ENCODE measurements around the gene PCBP3.
"Not testable (repeated sequence)": the region's sequence is repeated elsewhere in the genome, so short reads cannot be mapped to it uniquely, and the experiment has no call there.

PCBP3 gene

DNA sequence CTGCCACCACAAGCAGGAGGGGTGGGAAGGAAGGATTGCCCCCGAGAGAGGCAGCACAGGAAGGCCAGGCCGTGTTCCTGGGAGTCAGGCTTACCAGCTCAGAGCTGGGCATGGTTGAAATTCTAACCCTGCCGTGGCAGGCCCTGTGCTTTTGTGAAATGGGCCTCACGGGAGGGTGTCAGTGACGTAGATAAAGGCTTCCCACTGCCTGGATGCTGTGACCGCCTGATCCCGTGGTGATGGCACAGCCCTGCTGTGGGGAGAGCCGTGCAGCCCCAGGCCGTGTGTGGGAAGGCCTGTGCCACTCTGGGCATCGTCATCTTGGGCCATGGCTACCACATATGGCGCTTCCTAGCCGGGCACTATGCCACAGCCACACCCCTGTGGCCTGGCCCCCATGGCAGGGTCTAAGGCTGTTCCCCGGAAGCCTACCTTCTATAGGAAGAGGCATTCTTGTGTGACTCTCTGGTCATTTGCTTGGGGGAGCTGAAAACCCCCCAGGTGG, 161.3 kb downstream of the PCBP3 start:
- DNase-seq (ENCODE audit: low read depth in 1 of 2, low spot score in 1 of 2), result no peak
- Histone ChIP-seq H3K4me3 (replicated peaks; ENCODE audit: insufficient read depth, low read length) (no peak overlapping the region), H3K27ac (replicated peaks) (no peak overlapping the region), H3K27me3 (ENCODE audit: insufficient read depth, poor library complexity, severe bottlenecking) (no peaks in the 10 kb centered on the region)
- TF ChIP-seq GABPA (IDR thresholded peaks at IDR 0.05; ENCODE audit: low read depth) (no peak), SPI1 (IDR thresholded peaks at IDR 0.05; ENCODE audit: borderline replicate concordance, low read depth) (no peak), POLR2AphosphoS5 (IDR thresholded peaks at IDR 0.05; ENCODE audit: low read depth) (no peak)
- TF ChIP-seq, protein P1, sequence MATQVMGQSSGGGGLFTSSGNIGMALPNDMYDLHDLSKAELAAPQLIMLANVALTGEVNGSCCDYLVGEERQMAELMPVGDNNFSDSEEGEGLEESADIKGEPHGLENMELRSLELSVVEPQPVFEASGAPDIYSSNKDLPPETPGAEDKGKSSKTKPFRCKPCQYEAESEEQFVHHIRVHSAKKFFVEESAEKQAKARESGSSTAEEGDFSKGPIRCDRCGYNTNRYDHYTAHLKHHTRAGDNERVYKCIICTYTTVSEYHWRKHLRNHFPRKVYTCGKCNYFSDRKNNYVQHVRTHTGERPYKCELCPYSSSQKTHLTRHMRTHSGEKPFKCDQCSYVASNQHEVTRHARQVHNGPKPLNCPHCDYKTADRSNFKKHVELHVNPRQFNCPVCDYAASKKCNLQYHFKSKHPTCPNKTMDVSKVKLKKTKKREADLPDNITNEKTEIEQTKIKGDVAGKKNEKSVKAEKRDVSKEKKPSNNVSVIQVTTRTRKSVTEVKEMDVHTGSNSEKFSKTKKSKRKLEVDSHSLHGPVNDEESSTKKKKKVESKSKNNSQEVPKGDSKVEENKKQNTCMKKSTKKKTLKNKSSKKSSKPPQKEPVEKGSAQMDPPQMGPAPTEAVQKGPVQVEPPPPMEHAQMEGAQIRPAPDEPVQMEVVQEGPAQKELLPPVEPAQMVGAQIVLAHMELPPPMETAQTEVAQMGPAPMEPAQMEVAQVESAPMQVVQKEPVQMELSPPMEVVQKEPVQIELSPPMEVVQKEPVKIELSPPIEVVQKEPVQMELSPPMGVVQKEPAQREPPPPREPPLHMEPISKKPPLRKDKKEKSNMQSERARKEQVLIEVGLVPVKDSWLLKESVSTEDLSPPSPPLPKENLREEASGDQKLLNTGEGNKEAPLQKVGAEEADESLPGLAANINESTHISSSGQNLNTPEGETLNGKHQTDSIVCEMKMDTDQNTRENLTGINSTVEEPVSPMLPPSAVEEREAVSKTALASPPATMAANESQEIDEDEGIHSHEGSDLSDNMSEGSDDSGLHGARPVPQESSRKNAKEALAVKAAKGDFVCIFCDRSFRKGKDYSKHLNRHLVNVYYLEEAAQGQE (IDR thresholded peaks at IDR 0.05; ENCODE audit: insufficient replicate concordance, low read depth), result no peak
- TF ChIP-seq, protein P2, sequence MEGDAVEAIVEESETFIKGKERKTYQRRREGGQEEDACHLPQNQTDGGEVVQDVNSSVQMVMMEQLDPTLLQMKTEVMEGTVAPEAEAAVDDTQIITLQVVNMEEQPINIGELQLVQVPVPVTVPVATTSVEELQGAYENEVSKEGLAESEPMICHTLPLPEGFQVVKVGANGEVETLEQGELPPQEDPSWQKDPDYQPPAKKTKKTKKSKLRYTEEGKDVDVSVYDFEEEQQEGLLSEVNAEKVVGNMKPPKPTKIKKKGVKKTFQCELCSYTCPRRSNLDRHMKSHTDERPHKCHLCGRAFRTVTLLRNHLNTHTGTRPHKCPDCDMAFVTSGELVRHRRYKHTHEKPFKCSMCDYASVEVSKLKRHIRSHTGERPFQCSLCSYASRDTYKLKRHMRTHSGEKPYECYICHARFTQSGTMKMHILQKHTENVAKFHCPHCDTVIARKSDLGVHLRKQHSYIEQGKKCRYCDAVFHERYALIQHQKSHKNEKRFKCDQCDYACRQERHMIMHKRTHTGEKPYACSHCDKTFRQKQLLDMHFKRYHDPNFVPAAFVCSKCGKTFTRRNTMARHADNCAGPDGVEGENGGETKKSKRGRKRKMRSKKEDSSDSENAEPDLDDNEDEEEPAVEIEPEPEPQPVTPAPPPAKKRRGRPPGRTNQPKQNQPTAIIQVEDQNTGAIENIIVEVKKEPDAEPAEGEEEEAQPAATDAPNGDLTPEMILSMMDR (IDR thresholded peaks at IDR 0.05; ENCODE audit: insufficient read depth, low read length), result no peak

DNA sequence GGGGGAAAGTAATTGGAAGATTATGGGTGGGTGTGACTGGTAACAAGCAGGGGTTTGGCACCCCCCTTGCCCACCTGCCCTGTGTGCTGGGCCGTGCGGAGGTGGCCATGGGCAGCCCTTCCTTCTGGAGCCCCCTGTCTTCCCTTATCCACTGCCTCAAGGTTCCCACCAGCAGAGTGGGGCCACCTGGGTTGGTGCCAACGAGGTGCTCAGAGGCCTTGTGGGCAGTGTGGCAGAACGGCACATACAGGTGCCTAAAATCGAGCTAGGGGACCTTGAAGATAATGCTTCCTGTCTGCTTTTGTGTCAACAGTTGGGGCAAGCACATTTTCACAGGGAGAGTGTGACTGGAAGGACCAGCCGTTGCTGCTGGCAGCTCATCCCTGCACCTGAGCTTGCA, 161.8 kb downstream of the PCBP3 start:
- H3K4me3 ChIP-seq (replicated peaks; ENCODE audit: insufficient read depth, low read length), result no peak overlapping the region
- DNase-seq (ENCODE audit: low read depth in 1 of 2, low spot score in 1 of 2), result no peak

DNA sequence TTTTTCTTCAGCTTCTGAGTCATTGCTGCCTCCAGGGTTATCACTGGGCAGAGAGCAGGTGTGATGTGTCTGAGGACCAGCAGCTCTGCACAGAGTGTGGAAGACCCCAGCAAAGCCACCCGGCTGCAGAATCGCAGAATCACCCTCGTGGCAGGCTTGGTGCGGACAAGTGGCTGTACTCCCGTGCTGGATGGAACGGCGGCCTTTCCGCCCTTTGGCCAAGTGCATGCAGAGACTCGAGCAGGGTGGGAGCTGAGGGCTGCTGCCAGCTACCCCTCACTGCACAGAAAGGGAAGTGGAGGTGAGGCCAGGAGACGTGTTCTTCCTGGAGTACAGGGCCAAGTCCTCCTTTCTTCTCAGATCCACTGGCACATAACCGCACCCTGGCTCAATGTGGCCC, 162.5 kb downstream of the PCBP3 start:
- Histone ChIP-seq H3K27me3 (ENCODE audit: insufficient read depth, poor library complexity, severe bottlenecking) (no peaks in the 10 kb centered on the region), H3K4me3 (replicated peaks; ENCODE audit: insufficient read depth, low read length) (no peak overlapping the region), H3K27ac (replicated peaks) (no peak overlapping the region)
- TF ChIP-seq GABPA (IDR thresholded peaks at IDR 0.05; ENCODE audit: low read depth), result no peak
- TF ChIP-seq SPI1 (IDR thresholded peaks at IDR 0.05; ENCODE audit: borderline replicate concordance, low read depth), result no peak
- TF ChIP-seq, protein P1 (IDR thresholded peaks at IDR 0.05; ENCODE audit: insufficient replicate concordance, low read depth), result no peak
- TF ChIP-seq POLR2AphosphoS5 (IDR thresholded peaks at IDR 0.05; ENCODE audit: low read depth), result no peak
- TF ChIP-seq, protein P2 (IDR thresholded peaks at IDR 0.05; ENCODE audit: insufficient read depth, low read length), result no peak
- no peak for DNase-seq (ENCODE audit: low read depth in 1 of 2, low spot score in 1 of 2)

More for the DNA sequence above, 161.8 kb downstream of the PCBP3 start:
- TF ChIP-seq POLR2AphosphoS5 (IDR thresholded peaks at IDR 0.05; ENCODE audit: low read depth), result no peak
- no peak for TF ChIP-seq SPI1 (IDR thresholded peaks at IDR 0.05; ENCODE audit: borderline replicate concordance, low read depth)
- TF ChIP-seq GABPA (IDR thresholded peaks at IDR 0.05; ENCODE audit: low read depth), result no peak
- TF ChIP-seq, protein P2 (IDR thresholded peaks at IDR 0.05; ENCODE audit: insufficient read depth, low read length), result no peak
- TF ChIP-seq, protein P1 (IDR thresholded peaks at IDR 0.05; ENCODE audit: insufficient replicate concordance, low read depth), result no peak
- H3K27ac ChIP-seq (replicated peaks), result no peak overlapping the region
- no peaks in the 10 kb centered on the region for H3K27me3 ChIP-seq (ENCODE audit: insufficient read depth, poor library complexity, severe bottlenecking)

DNA sequence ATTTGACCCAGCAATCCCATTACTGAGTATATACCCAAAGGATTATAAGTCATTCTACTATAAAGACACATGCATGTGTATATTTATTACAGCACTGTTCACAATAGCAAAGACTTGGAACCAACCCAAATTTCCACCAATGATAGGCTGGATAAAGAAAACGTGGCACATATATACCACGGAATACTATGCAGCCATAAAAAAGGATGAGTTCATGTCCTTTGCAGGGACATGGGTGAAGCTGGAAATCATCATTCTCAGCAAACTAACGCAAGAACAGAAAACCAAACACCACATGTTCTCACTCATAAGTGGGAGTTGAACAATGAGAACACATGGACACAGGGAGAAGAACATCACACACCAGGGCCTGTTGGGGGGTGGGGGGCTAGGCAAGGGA, 165.1 kb downstream of the PCBP3 start:
- not testable (repeated sequence) for H3K27ac ChIP-seq (replicated peaks); DNase-seq (ENCODE audit: low read depth in 1 of 2, low spot score in 1 of 2); H3K4me3 ChIP-seq (replicated peaks; ENCODE audit: insufficient read depth, low read length); H3K27me3 ChIP-seq (ENCODE audit: insufficient read depth, poor library complexity, severe bottlenecking)
